Glomerular visceral epithelial cell (primary cell): ENCODE data around the gene EGFL7.
"Not testable (repeated sequence)": the region's sequence is repeated elsewhere in the genome, so short reads cannot be mapped to it uniquely, and the experiment has no call there.

Experiments
- DNase-seq: peaks from one replicate; pipeline ENCODE4 v3.0.0-alpha.2; 2016; ENCODE audit errors: extremely low spot score

The EGFL7 gene

DNA sequence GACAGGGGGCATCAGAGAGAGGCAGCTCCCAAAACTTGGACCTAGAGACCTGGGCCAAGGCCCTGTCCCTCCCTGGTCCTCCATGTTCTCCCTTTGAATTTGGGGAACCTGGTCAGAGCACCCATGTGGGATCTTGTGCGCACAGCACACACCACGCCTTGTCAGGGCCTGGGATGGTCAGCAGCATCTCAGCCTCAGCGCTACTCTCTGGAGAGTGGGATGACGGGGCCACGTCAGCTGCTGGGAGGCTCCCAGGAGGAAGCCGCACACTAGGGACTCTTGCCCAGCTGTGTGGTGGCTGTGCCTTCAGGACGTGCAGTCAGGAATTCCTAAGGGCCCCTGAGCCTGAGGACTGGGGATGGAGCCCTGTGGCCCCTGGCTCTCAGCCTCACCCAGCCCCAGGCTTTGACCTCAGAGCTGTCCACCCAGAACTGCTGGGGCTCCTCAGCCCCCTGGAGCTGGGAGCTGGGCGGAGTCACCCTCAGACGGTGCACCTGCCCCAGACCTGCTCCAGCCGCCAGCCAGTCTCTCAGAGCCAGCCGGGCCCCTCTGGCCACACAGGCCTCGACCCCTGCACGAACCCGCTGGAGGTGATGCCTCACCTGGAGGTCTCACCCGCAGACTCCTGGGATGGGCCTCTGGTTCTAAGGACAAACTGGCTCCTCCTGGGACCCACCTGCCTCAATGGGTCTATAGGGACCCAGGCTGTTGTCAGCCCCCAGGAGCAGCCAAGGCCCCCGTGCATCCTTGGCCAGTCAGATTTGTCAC is 38.3 kb upstream of the EGFL7 start:
- DNase-seq, result no peak

GRCh38 chr9:136625101-136626065 is 37.3 kb upstream of the EGFL7 start:
- peak; percentile 87 for DNase-seq

GRCh38 chr9:136626066-136626725 is 36.5 kb upstream of the EGFL7 start:
- no peak for DNase-seq

DNA sequence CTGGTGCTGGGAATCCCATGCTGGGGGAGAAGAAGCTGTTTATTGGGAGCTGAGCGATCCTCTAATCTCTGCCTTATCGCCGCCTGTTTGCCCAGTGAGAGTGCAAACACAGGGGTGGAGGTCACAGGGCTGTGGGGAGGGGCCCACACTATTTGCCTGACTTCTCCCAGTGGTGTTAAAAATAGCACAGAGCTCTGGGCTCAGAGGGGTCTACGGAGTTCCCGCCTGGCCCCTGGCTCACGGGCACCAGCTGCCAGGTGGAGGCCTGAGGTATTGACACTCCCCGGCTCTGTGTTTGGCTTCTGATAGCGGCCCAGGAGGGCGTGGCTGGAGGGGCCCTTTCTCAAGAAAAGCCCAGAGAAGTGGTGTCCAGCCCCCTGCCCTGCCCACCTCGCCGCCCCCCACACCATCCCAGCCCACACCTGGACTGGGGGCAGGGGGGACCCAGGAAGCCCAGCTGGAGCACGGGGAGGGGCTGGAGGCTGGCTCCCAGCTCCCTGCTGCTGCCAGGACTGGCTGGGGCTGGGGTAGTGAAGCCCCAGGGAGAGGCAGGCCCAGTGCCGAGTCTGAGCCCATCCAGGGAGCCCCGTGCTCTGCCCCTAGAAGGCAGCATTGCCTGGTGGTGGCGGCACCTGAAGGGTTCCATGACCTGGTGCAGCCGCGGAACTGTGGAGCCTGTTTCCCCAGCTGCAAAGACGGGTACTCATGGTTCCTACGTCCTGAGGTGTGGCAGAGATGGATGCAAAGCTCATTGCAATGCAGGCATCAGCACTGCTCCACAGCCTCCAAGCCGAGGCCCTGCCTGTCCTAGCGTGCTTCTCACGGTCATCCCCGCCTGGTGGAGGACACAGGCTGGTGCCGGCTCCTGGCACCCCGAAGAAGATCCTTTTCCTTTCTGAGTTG is 35.7 kb upstream of the EGFL7 start:
- no peak for DNase-seq

- DNase-seq, result no peak
Measured at GRCh38 chr9:136627703-136628102, 35.0 kb upstream of the EGFL7 start.

DNA sequence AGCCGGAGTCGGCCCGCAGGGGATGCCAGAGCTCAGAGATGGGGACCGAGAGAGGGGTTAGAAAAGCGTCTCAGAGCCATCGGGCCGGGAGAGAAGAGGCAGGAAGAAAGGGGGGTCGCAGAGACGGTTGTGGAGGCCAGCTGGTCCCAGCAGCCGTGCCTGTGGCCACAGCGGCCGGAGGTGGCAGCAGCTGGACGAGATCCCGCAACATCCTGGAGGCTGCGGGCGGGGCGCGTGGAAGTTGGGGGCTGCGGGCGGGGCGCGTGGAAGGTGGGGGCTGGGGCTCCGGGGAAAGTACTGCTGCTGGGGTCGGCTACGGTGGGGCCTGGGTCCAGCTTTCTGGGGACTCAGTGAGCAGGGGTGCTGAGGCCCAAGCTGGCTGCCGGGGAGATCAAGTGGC is 34.4 kb upstream of the EGFL7 start:
- no peak for DNase-seq

GRCh38 chr9:136629001-136629878 is 33.5 kb upstream of the EGFL7 start:
- DNase-seq, result no peak

DNA sequence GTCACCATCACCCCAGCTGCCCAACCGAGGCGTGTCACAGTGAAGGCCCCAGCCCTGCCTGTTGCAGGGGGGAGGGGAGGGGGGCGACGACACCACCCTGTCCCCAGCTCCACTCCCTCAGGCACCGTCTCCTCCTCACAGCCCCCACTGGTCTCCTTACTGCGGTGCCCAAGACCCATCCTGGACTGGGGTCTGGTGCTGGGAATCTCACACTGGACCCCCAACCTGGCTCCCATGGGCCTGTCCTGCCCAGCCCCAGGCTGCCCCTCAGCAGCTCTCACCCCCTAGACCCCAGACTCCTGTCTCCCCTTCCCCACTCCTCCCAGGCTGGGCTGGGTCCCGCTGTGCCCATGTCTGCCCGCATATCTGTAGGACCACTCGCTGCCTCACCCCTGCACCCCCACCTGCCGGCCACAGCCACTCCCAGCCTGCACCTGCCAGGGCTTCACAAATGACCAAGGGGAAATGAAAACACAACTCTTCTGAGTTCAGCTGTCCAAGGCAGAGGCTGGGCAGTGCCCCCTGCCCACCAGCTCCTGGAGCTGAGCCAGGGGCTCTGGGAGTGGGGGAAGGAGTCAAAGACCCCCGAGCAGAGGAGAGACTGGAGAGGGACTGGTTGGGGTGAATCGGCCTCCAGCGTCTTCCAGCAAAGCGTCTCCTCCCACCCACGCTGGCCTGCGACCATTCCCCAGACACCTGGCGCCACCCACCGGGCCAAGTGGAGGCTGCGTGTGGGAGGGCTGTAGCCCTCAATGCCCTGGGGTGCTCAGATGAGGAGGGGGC is 32.6 kb upstream of the EGFL7 start:
- DNase-seq, result peak; percentile 50

DNA sequence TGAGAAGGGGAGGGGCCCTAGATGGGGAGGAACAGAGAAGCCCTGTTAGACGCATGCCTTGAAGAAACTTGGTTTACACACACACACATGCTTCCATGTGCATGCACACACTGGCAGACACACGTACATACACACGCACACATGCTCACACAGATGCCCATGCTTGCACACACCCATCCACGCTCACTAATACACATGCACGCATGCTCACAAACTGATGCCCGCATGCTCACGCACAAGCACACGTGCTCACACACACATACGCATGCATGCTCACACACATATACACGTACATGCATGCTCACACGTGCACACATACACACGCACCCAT is 32.1 kb upstream of the EGFL7 start:
- no peak for DNase-seq

DNA sequence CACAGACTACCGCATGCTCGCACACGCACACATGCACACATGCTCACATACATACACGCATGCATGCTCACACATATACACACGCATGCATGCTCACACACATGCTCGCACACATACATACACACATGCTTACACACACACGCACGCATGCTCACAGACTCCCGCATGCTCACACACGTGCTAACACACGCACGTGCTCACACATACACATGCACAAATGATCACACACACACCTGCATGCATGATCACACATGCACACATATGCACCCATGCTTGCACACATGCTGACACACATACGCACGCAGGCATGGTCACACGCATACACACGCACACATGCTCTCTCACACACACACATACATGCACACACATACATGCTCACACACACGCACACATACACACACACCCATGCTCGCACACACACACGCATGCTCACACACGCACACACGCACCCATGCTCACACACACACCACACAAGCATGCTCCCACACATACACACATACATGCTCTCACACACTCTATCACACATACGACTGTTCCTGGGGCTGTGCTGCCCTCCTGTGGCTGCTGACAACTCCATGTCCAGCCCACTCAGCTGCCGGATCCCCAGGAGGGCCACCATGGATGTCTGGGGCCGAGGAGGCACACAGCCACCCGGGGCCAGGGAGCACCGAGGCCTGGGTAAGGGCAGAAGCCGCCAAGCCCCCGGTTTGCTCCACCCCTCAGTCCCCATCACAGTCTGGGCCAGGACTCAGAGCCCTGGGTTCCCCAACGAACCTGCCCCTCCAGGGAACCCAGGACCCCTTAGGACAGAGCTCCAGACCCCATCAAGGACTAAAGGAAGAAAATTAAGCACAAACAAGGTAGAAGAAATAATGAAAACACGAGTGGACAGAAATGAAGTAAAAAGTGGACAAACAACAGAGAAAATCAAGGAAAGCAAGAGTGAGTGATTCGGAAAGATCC is 31.4 kb upstream of the EGFL7 start:
- DNase-seq, result peak; percentile 79

DNA sequence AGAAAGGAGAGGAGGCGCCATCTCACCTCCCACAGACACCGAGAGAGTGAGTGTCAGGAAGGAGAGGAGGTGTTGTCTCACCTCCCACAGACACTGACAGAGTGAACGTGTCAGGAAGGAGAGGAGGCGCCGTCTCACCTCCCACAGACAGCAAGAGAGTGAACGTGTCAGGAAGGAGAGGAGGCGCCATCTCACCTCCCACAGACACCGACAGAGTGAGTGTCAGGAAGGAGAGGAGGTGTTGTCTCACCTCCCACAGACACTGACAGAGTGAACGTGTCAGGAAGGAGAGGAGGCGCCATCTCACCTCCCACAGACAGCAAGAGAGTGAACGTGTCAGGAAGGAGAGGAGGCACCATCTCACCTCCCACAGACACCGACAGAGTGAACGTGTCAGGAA is 30.6 kb upstream of the EGFL7 start:
- not testable (repeated sequence) for DNase-seq

DNA sequence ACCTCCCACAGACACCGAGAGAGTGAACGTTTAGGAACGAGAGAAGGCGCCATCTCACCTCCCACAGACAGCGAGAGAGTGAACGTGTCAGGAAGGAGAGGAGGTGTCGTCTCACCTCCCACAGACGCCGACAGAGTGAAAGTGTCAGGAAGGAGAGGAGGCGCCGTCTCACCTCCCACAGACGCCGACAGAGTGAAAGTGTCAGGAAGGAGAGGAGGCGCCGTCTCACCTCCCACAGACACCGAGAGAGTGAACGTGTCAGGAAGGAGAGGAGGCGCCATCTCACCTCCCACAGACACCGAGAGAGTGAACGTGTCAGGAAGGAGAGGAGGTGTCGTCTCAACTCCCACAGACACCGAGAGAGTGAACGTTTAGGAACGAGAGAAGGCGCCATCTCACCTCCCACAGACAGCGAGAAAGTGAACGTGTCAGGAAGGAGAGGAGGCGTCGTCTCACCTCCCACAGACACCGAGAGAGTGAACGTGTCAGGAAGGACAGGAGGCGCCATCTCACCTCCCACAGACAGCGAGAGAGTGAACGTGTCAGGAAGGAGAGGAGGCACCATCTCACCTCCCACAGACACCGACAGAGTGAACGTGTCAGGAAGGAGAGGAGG is 30.1 kb upstream of the EGFL7 start:
- DNase-seq, result not testable (repeated sequence)

GRCh38 chr9:136634904-136635303 is 27.8 kb upstream of the EGFL7 start:
- DNase-seq, result no peak

DNA sequence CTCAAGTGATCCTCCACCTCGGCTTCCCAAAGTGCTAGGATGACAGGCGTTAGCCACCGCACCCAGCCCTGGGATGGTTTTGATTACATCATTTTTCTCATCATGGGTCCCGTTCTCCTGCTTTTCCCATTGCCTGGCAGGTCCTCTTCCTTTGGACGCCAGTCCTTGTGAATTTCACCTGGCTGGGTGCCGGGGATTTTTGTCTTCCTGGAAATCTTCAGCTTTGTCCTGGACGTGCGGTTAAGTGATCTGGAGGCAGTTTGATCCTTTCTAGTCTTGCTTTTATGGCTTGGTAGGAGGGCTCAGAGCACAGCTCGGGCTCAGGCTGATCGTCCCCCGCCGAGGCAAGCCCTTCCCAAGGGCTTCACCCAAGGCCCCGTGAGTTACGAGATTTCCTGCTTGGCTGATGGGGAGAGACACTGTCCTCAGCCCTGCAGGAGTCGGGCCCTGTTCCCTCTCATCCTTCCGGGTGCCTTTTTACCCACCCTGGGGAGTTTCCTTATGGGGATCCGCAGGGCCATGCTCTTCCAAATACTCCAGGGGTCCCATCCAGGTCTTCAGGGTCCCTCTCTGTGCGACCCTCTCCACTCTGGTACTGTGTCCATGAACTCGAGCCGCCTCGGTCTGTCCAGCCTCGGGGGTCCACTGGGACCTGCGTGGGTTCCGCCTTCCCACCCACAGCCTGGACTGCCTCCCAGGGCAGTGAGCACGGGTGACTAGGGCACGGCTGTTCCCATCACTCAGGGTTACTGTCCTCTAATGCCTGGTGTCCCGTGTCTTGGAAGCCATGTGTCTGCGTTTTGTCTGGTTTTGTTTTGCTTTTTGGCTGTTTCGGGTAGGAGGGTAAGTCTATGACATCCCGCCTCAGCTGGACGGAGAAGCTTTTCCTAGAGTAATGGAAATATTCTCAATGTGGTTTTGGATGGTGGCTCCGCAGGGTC is 22.3 kb upstream of the EGFL7 start:
- no peak for DNase-seq

DNA sequence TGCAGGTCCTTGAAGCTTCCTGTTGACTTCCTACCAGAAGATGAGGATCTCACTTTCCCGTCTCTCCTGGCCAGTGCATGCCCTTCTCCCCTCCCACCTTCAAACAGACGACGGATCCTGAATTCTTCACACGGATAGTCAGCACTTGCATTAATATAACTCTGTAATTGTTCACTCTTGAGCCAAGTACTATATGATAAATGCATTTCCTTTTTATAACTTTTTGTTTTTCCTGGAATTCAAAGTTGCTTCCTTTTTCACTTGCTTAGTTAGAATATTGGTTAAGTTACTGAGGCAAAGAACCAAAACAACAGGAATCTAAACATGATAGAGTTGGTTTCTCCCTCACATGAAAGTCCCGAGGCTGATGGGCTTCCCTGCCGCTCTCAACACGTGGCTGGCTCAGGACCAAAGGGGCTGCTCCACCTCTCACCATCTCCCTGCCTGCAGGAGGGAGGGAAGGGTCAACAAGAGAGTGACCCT is 20.2 kb upstream of the EGFL7 start:
- no peak for DNase-seq

DNA sequence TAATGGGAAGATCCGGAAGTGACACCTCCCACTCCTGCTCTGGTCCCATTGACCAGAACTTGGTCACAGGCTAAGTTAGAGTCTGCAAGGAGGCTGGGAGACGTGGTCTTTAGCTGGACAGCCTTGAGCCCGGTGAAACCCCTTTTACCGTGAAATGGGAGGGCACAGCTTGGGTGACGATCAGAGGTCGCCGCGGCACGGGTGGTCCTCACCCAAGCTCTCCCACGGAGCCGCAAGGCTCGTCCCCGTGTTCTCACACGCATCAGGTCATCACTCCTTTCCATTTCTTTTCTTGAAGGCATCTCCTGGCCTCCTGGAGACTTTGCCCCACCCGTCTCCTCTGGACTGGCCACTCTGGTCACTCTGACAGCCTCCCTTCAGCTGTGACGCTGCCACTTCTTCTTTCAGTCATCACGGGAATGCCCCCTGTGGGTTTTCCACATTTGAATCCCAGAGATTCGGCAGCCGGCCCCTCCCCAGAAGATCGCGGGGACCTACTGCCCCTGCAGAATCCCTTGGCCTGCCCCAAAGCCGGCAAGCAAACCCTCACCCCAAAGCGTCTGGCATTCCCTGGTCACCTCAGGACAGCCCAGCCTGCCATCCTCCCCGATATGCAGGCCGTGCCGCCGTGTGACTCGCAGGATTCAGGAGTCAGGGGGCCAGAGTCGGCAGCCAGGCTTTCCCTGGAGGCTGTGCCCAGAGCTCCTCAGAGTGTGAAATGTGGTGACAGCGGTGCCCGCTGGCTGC is 18.9 kb upstream of the EGFL7 start:
- DNase-seq, result no peak
